ENCODE measurements around the gene TEAD4.

TEAD4 gene

DNA sequence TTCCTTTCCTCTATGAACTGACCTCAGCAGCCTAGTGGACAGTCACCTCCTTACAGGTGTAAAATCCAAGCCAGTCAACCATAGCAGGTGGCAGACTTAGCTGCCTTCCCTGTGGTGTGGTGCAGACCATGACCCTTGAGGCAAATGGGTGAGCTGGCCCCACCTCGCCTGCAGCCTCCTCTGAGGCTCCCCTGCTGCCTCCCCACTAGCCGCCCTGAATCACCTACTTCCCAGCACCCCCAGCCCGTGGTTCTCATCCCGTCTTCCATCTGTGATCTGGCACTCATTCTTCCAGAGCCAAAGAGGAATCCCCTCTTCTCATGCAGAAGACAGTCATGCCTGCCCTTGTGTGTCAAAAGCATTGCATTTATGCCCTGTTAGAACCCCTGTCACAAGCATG lies 83.6 kb downstream of the TEAD4 start:
- DNase-seq (ENCODE audit: low read depth), result no peak
- TF ChIP-seq, protein P1, sequence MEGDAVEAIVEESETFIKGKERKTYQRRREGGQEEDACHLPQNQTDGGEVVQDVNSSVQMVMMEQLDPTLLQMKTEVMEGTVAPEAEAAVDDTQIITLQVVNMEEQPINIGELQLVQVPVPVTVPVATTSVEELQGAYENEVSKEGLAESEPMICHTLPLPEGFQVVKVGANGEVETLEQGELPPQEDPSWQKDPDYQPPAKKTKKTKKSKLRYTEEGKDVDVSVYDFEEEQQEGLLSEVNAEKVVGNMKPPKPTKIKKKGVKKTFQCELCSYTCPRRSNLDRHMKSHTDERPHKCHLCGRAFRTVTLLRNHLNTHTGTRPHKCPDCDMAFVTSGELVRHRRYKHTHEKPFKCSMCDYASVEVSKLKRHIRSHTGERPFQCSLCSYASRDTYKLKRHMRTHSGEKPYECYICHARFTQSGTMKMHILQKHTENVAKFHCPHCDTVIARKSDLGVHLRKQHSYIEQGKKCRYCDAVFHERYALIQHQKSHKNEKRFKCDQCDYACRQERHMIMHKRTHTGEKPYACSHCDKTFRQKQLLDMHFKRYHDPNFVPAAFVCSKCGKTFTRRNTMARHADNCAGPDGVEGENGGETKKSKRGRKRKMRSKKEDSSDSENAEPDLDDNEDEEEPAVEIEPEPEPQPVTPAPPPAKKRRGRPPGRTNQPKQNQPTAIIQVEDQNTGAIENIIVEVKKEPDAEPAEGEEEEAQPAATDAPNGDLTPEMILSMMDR (conservative IDR thresholded peaks at IDR 0.05; ENCODE audit: low read depth, low read length), result no peak
- H3K4me3 ChIP-seq (ENCODE audit: low read length), result no peak overlapping the region

DNA sequence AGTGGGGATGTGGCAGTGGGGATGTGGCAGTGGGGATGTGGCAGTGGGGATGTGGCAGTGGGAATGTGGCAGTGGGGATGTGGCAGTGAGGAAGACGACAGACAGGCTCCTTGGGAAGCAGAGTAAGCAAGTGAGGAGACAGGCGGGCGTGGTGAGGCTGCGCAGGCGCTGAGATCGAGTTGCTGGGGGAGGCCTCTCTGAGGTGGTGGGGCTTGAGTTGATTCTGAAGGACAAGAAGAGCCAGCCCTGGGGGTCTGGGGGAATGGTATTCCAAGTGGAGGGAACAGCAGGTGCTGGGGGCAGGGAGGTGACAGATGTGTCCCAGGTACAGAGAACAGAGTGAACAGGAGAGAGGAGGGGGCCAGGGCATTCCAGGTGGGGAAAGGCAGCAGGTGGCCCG lies 84.2 kb downstream of the TEAD4 start:
- no peak for DNase-seq (ENCODE audit: low read depth)
- TF ChIP-seq, protein P1 (conservative IDR thresholded peaks at IDR 0.05; ENCODE audit: low read depth, low read length), result no peak
- H3K4me3 ChIP-seq (ENCODE audit: low read length), result no peak overlapping the region

DNA sequence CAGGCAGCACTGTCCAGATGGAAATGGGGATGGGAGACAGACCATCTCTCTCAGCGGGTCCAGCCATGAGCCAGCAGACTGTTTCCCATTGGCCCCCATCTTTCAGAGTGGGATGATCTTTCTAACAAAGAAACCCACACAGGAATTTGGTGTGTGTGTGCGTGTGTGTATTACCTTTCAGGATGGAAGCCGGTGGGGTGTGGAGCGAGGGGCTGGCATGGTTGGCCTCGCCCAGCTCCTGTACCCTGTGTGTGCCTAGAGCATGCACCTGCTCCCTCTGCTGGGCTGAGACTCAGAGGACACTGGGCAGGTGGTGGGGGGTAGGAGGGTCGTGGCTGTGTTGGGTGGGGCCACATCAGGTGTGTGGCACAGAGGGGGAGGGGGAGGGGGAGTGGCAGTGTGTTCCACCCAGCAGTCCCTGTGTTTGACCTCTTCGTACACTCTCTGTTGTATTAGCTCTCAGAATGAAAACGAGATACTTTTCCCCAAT lies 85.0 kb downstream of the TEAD4 start:
- no peak for DNase-seq (ENCODE audit: low read depth)
- TF ChIP-seq, protein P1 (conservative IDR thresholded peaks at IDR 0.05; ENCODE audit: low read depth, low read length), result no peak
- H3K4me3 ChIP-seq (ENCODE audit: low read length), result no peak overlapping the region

DNA sequence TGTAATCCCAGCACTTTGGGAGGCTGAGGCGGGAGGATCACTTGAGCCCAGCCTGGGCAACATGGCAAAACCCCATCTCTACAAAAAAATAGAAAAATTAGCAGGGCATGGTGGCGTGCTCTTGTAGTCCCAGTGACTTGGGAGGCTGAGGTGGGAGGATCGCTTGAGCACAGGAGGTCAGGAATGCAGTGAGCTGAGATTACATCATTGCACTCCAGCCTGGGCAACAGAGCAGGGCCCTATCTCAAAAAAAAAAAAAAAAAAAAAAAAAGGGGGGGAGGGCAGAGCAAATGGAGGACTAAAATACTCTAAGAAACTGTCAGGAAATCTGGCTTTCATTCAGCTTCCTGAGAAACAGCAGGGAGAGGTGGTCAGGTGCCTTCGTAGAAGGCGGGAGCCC lies 86.3 kb downstream of the TEAD4 start:
- no peak overlapping the region for H3K4me3 ChIP-seq (ENCODE audit: low read length)
- DNase-seq (ENCODE audit: low read depth), result no peak
- TF ChIP-seq, protein P1 (conservative IDR thresholded peaks at IDR 0.05; ENCODE audit: low read depth, low read length), result no peak

DNA sequence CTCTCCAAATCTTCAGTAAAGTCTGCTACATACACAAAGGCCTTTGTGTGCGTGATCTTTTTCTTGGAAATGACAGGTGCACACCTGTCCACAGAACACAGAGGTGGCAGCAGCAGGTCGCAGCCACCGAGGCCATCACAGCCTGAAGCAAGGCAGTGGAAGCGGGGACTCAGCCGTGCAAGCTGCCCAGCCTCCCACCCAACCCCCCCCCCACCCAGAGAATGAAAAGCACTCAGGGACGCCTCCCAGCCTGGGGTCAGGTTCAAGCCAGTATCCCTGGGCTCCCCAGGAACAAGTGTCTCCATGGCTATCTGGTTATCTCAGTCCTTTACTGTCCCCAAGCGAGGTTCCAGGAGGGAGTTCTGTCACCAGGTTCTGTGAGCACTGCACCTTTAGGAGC lies 86.8 kb downstream of the TEAD4 start:
- TF ChIP-seq, protein P1 (conservative IDR thresholded peaks at IDR 0.05; ENCODE audit: low read depth, low read length), result no peak
- DNase-seq (ENCODE audit: low read depth), result no peak
- no peak overlapping the region for H3K4me3 ChIP-seq (ENCODE audit: low read length)

DNA sequence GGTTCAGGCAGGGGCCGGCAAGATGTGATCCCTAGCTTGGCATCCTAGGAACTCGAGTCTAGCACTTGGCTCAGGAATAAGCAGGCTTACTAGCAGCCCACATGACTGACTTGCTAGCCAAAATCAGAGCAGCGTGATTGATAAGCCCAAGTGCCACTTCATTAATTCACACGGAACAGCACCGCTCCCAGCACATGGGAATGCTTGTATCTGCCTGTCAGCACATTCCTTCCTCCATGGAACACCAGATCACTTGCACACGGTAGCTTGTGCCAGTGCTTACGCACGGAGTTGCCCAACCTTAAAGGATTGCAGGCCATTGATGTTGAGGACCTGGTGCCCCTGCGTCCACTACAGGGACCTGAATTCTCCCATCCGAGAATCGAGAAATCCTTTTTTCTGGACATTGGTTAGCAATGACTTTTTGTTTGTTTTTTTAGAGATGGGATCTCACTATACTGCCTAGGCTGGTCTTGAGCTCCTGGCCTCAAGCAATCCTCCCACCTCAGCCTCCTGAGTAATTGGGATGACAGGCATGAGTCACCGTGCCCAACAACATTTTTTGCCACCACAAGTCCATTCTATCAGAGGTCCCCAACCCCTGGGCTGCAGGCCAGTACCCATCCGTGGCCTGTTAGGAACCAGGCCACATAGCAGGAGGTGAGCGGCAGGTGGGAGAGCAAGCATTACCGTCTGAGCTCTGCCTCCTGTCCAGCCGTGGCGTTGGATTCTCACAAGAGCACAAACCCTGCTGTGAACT lies 87.4 kb downstream of the TEAD4 start:
- no peak overlapping the region for H3K4me3 ChIP-seq (ENCODE audit: low read length)
- DNase-seq (ENCODE audit: low read depth), result peak; percentile 100
- TF ChIP-seq, protein P1 (conservative IDR thresholded peaks at IDR 0.05; ENCODE audit: low read depth, low read length), result no peak

DNA sequence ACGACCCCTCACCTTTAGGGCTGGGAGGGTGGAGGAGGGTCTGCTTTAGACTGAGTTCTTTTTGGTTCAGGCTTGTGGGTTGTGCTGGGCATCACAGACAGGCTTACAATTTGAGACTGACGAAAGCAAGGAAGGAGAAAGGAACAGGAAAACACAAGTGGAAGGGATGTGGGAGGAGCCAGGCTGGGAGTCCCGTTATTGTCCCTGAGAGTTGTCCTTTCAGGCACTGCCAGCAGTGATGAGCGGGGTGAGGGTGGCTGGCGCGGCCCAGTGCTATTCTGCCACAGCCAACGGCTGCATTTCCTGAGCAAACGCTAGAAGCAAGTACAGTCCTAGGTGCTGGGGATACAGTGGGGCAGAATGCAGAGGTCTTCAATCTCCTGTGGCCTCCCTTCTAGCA lies 88.8 kb downstream of the TEAD4 start:
- H3K4me3 ChIP-seq (ENCODE audit: low read length), result no peak overlapping the region
- no peak for DNase-seq (ENCODE audit: low read depth)
- TF ChIP-seq, protein P1 (conservative IDR thresholded peaks at IDR 0.05; ENCODE audit: low read depth, low read length), result no peak
